ENCODE data around the gene PRRG4.
"Not testable (repeated sequence)": the region's sequence is repeated elsewhere in the genome, so short reads cannot be mapped to it uniquely, and the experiment has no call there.

DNA sequence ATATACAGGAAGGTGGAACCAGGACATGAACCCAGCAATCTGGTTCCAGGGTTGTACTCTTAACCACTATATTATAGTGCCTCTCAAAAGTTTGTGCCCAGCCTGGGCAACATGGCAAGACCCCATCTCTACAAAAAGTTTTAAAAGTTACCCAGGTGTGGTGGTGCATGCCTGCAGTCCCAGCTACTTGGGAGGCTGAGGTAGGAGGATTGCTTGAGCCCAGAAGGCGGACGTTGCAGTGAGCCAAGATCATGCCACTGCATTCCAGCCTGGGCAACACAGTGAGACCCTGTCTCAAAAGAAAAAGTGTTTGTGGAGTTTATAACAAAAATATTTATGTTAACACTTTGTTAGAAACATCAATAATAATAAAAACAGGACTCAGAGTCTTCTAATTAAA lies 48.9 kb upstream of the PRRG4 start:
- TF ChIP-seq, protein P1, sequence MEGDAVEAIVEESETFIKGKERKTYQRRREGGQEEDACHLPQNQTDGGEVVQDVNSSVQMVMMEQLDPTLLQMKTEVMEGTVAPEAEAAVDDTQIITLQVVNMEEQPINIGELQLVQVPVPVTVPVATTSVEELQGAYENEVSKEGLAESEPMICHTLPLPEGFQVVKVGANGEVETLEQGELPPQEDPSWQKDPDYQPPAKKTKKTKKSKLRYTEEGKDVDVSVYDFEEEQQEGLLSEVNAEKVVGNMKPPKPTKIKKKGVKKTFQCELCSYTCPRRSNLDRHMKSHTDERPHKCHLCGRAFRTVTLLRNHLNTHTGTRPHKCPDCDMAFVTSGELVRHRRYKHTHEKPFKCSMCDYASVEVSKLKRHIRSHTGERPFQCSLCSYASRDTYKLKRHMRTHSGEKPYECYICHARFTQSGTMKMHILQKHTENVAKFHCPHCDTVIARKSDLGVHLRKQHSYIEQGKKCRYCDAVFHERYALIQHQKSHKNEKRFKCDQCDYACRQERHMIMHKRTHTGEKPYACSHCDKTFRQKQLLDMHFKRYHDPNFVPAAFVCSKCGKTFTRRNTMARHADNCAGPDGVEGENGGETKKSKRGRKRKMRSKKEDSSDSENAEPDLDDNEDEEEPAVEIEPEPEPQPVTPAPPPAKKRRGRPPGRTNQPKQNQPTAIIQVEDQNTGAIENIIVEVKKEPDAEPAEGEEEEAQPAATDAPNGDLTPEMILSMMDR (conservative IDR thresholded peaks at IDR 0.05; ENCODE audit: low read length): not testable (repeated sequence)
- TF ChIP-seq EZH2phosphoT487 (IDR thresholded peaks at IDR 0.05; ENCODE audit: borderline replicate concordance): not testable (repeated sequence)
